Fibroblast of mammary gland (primary cell): ENCODE measurements around the gene FRMD3.

Experiments
- DNase-seq: peaks from one replicate; pipeline ENCODE4 v3.0.0-alpha.2; 2010; ENCODE audit warnings: low read depth
- H3K4me3 ChIP-seq: 2 replicates; pipeline ENCODE4 v1.5.1; 2011; ENCODE audit warnings: low read depth, mild to moderate bottlenecking, low read length, moderate library complexity; ENCODE audit not compliant: control insufficient read depth
- CTCF ChIP-seq: conservative IDR thresholded peaks from 2 replicates; pipeline ENCODE4 v1.5.1; 2011; ENCODE audit warnings: low read depth, low read length, inconsistent platforms; ENCODE audit not compliant: control insufficient read depth, insufficient read depth

The FRMD3 gene

GRCh38 chr9:83247732-83248131, 290.5 kb downstream of the FRMD3 start:
- no peak overlapping the region for H3K4me3 ChIP-seq
- DNase-seq, result no peak
- no peak for TF ChIP-seq CTCF

- DNase-seq, result no peak
- H3K4me3 ChIP-seq, result no peak overlapping the region
- TF ChIP-seq CTCF, result no peak
These were observed 292.1 kb downstream of the FRMD3 start for GRCh38 chr9:83245979-83246659.

GRCh38 chr9:83242066-83242465, 296.1 kb downstream of the FRMD3 start:
- no peak for TF ChIP-seq CTCF

GRCh38 chr9:83240671-83241070, 297.5 kb downstream of the FRMD3 start:
- DNase-seq, result no peak
- no peak for TF ChIP-seq CTCF

More at GRCh38 chr9:83242066-83242465, 296.1 kb downstream of the FRMD3 start:
- H3K4me3 ChIP-seq, result no peak overlapping the region
- no peak for DNase-seq

GRCh38 chr9:83239747-83240146, 298.5 kb downstream of the FRMD3 start:
- TF ChIP-seq CTCF, result no peak
- DNase-seq, result peak; percentile 58

More at GRCh38 chr9:83240671-83241070, 297.5 kb downstream of the FRMD3 start:
- H3K4me3 ChIP-seq, result no peak overlapping the region

GRCh38 chr9:83238871-83239640, 299.1 kb downstream of the FRMD3 start:
- no peak for TF ChIP-seq CTCF
- DNase-seq, result peak; percentile 49
- H3K4me3 ChIP-seq, result no peak overlapping the region

More at GRCh38 chr9:83239747-83240146, 298.5 kb downstream of the FRMD3 start:
- no peak overlapping the region for H3K4me3 ChIP-seq
